GM19238 (cell line): ENCODE measurements around the gene RFPL1.
"Not testable (repeated sequence)": the region's sequence is repeated elsewhere in the genome, so short reads cannot be mapped to it uniquely, and the experiment has no call there.

Experiments
- DNase-seq: peaks from one replicate; pipeline ENCODE4 v3.0.0; 2011; ENCODE audit warnings: low spot score; ENCODE audit not compliant: insufficient read length

RFPL1 gene

GRCh38 chr22:29438283-29438682, at the start of gene RFPL1:
TSS of gene RFPL1 (plus strand) at chr22:29438583.
- DNase-seq, result not testable (repeated sequence)

GRCh38 chr22:29388759-29389090, 49.7 kb upstream of the RFPL1 start:
- DNase-seq, result no peak

- no peak for DNase-seq
Measured at GRCh38 chr22:29390270-29390669, 48.1 kb upstream of the RFPL1 start.

- DNase-seq, result no peak
Measured at GRCh38 chr22:29391546-29391945, 46.8 kb upstream of the RFPL1 start.

- no peak for DNase-seq
Measured at GRCh38 chr22:29393019-29393608, 45.3 kb upstream of the RFPL1 start.

- peak; percentile 37 for DNase-seq
Measured at GRCh38 chr22:29394931-29395581, 43.3 kb upstream of the RFPL1 start.

- DNase-seq, result no peak
Measured at GRCh38 chr22:29396126-29396525, 42.3 kb upstream of the RFPL1 start.

GRCh38 chr22:29397791-29398190, 40.6 kb upstream of the RFPL1 start:
- no peak for DNase-seq

GRCh38 chr22:29400576-29400975, 37.8 kb upstream of the RFPL1 start:
- DNase-seq, result no peak

GRCh38 chr22:29401538-29401937, 36.8 kb upstream of the RFPL1 start:
- DNase-seq, result not testable (repeated sequence)

GRCh38 chr22:29408940-29409339, 29.4 kb upstream of the RFPL1 start:
- no peak for DNase-seq

GRCh38 chr22:29411569-29412211, 26.7 kb upstream of the RFPL1 start:
- not testable (repeated sequence) for DNase-seq

- not testable (repeated sequence) for DNase-seq
Measured at GRCh38 chr22:29412772-29413171, 25.6 kb upstream of the RFPL1 start.

GRCh38 chr22:29414951-29415591, 23.3 kb upstream of the RFPL1 start:
- not testable (repeated sequence) for DNase-seq

GRCh38 chr22:29418704-29419103, 19.7 kb upstream of the RFPL1 start:
- DNase-seq, result not testable (repeated sequence)

GRCh38 chr22:29426476-29426875, 11.9 kb upstream of the RFPL1 start:
- no peak for DNase-seq

GRCh38 chr22:29427176-29427760, 11.1 kb upstream of the RFPL1 start:
- DNase-seq, result no peak

- no peak for DNase-seq
Measured at GRCh38 chr22:29431986-29432385, 6.4 kb upstream of the RFPL1 start.

GRCh38 chr22:29433856-29434255, 4.5 kb upstream of the RFPL1 start:
- DNase-seq, result no peak

GRCh38 chr22:29434288-29434687, 4.1 kb upstream of the RFPL1 start:
- DNase-seq, result no peak

GRCh38 chr22:29435236-29436136, 2.9 kb upstream of the RFPL1 start:
- DNase-seq, result no peak
